Breast epithelium (tissue), 4 donors: ENCODE results near the gene RAET1G. TPM values are rescaled to one million over a fixed set of nuclear protein-coding genes. Genes with fewer than 3 reads are reported as not detected.
"Not testable (repeated sequence)": the region's sequence is repeated elsewhere in the genome, so short reads cannot be mapped to it uniquely, and the experiment has no call there.

Source experiments
- DNase-seq, 2 donors: peaks; one replicate each; pipeline ENCODE4 v3.0.0-alpha.2; 2019; ENCODE audit warnings: low spot score in 2 of 2
- H3K27ac ChIP-seq, 2 donors: fragments of 200-600 bp; sonication (generic) in 1 of 2; one replicate each; pipeline ENCODE4 v1.5.1; 2016 to 2019; ENCODE audit warnings: mild to moderate bottlenecking in 1 of 2
- H3K27me3 ChIP-seq, 2 donors: fragments of 200-600 bp; sonication (generic) in 1 of 2; one replicate each; pipeline versions ENCODE4 v1.5.1 to v1.6.0; 2017 to 2019; ENCODE audit warnings: control low read depth in 1 of 2, mild to moderate bottlenecking in 1 of 2
- H3K36me3 ChIP-seq: fragments of 200-600 bp; one replicate; pipeline ENCODE4 v1.5.1; 2019
- H3K4me1 ChIP-seq, 2 donors: fragments of 200-600 bp; sonication (generic); one replicate each; pipeline ENCODE4 v1.5.1; 2016 to 2019; ENCODE audit warnings: control low read depth in 1 of 2
- H3K4me3 ChIP-seq, 3 donors: fragments of 200-600 bp; sonication (generic); 1 replicate in 2 of 3; 2 replicates in 1 of 3; pipeline ENCODE4 v1.5.1; 2016 to 2019; ENCODE audit warnings: mild to moderate bottlenecking in 3 of 3, moderate library complexity in 2 of 3
- H3K9me3 ChIP-seq, 2 donors: fragments of 200-600 bp; sonication (generic) in 1 of 2; one replicate each; pipeline ENCODE4 v1.5.1; 2016 to 2019; ENCODE audit warnings: control low read depth in 1 of 2
- POLR2A ChIP-seq: fragments of 450-650 bp; IDR thresholded peaks from one replicate; pipeline ENCODE4 v1.6.1; 2016; ENCODE audit warnings: antibody characterized with exemption, mild to moderate bottlenecking, moderate library complexity
- POLR2AphosphoS5 ChIP-seq, 3 donors: sonication (generic); formaldehyde crosslinking; IDR thresholded peaks; one replicate each; pipeline ENCODE4 v1.6.1; 2017; ENCODE audit warnings: antibody characterized with exemption in 3 of 3
- intact Hi-C: fragments of 100-400 bp; cut with DNase I; formaldehyde crosslinking; loops from one replicate; pipeline ENCODE4 v1.15.1; 2023; ENCODE audit warnings: low total_unique reads
- total RNA-seq, 3 donors: library from RNA; depleted of rRNA; stranded (reverse); fragments of >200 nt; gene quantifications; one replicate each; pipeline ENCODE4 v1.1.0, GENCODE V29; 2016
- TF ChIP-seq, protein P1 (sequence below), 3 donors: fragments of 450-650 bp; IDR thresholded peaks; one replicate each; pipeline ENCODE4 v1.5.1; 2016 to 2017; ENCODE audit warnings: antibody characterized with exemption in 3 of 3, mild to moderate bottlenecking in 3 of 3, moderate library complexity in 3 of 3

RAET1G gene
- total RNA-seq, 3 donors from 2014 or later = 2.2 TPM; not detected in 2

DNA sequence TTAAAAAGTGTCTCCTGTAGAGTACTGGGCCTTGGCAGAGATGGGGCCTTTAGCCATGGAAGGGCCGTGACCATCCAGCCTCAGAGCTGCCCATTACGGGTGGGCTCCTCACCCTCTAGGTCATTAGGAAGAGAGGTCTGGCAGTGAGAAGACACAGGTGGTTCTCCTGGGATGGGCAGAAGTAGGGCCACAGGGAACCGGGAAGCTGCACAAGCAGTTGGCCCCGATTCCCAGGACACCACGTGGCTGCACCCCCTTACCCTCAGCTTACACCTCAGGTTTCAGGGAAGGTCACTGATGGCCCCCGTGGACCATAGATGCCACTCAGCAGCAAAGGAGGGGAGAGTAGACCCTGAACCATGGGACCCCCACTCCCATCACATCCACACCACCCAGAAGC, 1.6 kb downstream of the RAET1G start:
- intact Hi-C loops = no loop called here
- no peak for DNase-seq
- no peak overlapping the region for H3K4me3 ChIP-seq

DNA sequence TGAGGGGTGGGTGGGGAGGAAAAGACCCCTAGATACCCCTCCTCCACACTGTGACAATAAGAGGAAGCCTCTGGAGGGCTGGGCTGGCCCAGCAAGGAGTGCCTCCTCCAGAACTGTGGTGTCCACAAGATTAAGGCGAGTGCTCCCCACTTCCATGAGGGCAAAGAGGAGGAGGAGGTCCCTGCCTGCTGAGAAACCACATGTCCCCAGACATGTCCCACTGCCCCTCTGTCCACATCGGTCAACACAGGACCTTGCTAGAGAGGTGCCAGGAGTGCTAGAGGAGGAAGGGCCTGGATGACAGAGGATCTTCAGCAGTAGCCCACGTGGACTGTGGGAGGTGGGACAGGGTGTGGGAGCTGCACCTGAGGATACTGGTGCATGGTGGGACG, 3.1 kb downstream of the RAET1G start:
- Histone ChIP-seq H3K27ac (no peak overlapping the region), H3K36me3 (no peaks in the 10 kb centered on the region), H3K9me3 (no peaks in the 10 kb centered on the region), H3K4me3 (no peak overlapping the region), H3K27me3 (no peaks in the 10 kb centered on the region), H3K4me1 (no peaks in the 10 kb centered on the region)
- no peak for TF ChIP-seq POLR2A
- no peak for TF ChIP-seq POLR2AphosphoS5 (IDR thresholded peaks at IDR 0.05)
- TF ChIP-seq, protein P1, sequence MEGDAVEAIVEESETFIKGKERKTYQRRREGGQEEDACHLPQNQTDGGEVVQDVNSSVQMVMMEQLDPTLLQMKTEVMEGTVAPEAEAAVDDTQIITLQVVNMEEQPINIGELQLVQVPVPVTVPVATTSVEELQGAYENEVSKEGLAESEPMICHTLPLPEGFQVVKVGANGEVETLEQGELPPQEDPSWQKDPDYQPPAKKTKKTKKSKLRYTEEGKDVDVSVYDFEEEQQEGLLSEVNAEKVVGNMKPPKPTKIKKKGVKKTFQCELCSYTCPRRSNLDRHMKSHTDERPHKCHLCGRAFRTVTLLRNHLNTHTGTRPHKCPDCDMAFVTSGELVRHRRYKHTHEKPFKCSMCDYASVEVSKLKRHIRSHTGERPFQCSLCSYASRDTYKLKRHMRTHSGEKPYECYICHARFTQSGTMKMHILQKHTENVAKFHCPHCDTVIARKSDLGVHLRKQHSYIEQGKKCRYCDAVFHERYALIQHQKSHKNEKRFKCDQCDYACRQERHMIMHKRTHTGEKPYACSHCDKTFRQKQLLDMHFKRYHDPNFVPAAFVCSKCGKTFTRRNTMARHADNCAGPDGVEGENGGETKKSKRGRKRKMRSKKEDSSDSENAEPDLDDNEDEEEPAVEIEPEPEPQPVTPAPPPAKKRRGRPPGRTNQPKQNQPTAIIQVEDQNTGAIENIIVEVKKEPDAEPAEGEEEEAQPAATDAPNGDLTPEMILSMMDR (IDR thresholded peaks at IDR 0.05) = no peak
- DNase-seq = no peak
- intact Hi-C loops = no loop called here

More for the DNA sequence above, 1.6 kb downstream of the RAET1G start:
- no peak overlapping the region for H3K27ac ChIP-seq
- H3K4me1 ChIP-seq = peaks cover 0 to 4% of the 10 kb centered on the region in 2 donors
- TF ChIP-seq POLR2A (no peak), POLR2AphosphoS5 (IDR thresholded peaks at IDR 0.05) (no peak)
- TF ChIP-seq, protein P1 (IDR thresholded peaks at IDR 0.05) = no peak
- no peaks in the 10 kb centered on the region for H3K27me3 ChIP-seq
- H3K9me3 ChIP-seq = no peaks in the 10 kb centered on the region
- no peaks in the 10 kb centered on the region for H3K36me3 ChIP-seq

GRCh38 chr6:149919126-149919833, 3.6 kb downstream of the RAET1G start:
- H3K27me3 ChIP-seq, H3K4me3 ChIP-seq, DNase-seq, H3K9me3 ChIP-seq, intact Hi-C loops, H3K27ac ChIP-seq, H3K36me3 ChIP-seq, H3K4me1 ChIP-seq: not testable (repeated sequence)

DNA sequence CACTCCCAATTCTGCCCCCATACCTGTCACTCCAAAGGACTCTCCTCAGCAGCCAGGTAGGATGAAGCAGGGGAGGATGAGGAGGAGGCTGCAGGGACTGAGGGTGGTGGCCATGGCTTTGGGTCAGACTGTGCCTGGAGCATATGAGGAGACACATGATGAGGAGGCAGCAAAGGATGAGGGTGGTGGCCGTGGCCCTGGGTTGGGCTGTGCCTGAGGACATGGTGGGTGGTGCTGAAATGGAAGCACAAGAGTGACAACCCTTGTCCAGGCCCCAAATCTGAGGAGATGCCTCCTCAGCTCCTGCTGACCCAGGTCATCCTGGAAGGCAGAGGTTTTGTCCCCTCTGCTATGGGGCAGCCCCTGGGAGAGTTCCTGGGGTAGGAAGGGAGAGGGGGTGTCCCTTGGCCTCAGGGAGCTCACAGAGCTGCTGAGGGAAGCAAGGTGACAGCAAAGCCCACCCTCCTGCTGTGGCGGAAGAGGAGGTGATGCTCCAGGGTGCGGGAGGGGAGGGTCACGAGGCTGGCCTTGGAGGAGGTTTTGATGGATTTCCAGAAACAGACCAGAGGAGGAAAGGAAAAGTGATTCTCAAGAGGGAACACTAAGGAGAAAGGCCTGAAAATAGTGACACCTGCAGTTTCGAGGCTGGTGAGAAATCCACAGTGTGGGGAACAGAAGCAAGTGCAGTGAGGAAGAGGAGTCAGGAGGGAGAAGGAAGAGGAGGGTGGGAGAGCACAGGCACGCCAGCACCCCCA, 4.6 kb downstream of the RAET1G start:
- Histone ChIP-seq H3K27ac (no peak overlapping the region), H3K36me3 (no peaks in the 10 kb centered on the region), H3K9me3 (no peaks in the 10 kb centered on the region), H3K4me3 (no peak overlapping the region), H3K27me3 (no peaks in the 10 kb centered on the region), H3K4me1 (no peaks in the 10 kb centered on the region)
- DNase-seq = no peak
- intact Hi-C loops = no loop called here
- TF ChIP-seq POLR2A (no peak), POLR2AphosphoS5 (IDR thresholded peaks at IDR 0.05) (no peak)
- TF ChIP-seq, protein P1 (IDR thresholded peaks at IDR 0.05) = no peak

- H3K4me3 ChIP-seq = no peak overlapping the region
- TF ChIP-seq POLR2A (no peak), POLR2AphosphoS5 (IDR thresholded peaks at IDR 0.05) (no peak)
- TF ChIP-seq, protein P1 (IDR thresholded peaks at IDR 0.05) = no peak
- no peaks in the 10 kb centered on the region for H3K27me3 ChIP-seq
- H3K27ac ChIP-seq = no peak overlapping the region
- DNase-seq = no peak
- intact Hi-C loops = no loop called here
- H3K4me1 ChIP-seq = no peaks in the 10 kb centered on the region
- no peaks in the 10 kb centered on the region for H3K9me3 ChIP-seq
- no peaks in the 10 kb centered on the region for H3K36me3 ChIP-seq
These were observed 5.2 kb downstream of the RAET1G start for GRCh38 chr6:149917679-149918078.
